ENCODE data around the gene PHLDA2.

PHLDA2 gene, protein sequence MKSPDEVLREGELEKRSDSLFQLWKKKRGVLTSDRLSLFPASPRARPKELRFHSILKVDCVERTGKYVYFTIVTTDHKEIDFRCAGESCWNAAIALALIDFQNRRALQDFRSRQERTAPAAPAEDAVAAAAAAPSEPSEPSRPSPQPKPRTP

DNA sequence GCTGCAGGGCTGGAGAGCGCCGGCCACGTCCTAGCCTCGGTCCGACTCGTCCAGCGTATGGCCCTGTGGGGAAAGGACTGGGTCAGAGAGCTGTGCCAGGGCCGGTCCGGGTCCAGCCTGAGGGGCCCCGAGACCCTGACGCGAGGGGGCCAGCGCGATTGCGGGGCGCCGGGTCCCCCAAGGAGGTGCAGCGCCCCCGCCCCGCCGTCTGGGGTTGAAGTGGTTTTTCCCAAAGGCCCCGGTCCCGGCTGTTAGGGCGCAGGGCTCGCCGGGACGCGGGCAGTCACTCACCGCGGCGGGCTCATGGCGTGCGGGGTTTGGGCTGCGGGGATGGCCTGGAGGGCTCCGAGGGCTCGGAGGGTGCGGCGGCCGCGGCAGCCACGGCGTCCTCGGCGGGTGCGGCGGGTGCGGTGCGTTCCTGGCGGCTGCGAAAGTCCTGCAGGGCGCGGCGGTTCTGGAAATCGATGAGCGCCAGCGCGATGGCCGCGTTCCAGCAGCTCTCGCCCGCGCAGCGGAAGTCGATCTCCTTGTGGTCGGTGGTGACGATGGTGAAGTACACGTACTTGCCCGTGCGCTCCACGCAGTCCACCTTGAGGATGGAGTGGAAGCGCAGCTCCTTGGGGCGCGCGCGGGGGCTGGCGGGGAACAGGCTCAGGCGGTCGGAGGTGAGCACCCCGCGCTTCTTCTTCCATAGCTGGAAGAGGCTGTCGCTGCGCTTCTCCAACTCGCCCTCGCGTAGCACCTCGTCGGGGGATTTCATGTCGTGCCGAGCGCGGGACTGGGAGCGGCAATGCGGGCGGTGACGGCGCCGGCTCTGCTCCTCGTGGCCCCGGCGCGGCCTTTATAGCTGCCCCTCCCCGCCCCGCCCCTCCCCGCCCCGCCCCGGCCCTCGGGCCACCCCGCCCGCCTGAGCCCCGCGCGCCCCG is at the start of gene PHLDA2:
PHLDA2 (minus strand) TSS at position 816 of the 926 bp plus-strand sequence; CDS start at position 760, 56 bp downstream.
- DNase-seq (ENCODE audit: low spot score): no peak

DNA sequence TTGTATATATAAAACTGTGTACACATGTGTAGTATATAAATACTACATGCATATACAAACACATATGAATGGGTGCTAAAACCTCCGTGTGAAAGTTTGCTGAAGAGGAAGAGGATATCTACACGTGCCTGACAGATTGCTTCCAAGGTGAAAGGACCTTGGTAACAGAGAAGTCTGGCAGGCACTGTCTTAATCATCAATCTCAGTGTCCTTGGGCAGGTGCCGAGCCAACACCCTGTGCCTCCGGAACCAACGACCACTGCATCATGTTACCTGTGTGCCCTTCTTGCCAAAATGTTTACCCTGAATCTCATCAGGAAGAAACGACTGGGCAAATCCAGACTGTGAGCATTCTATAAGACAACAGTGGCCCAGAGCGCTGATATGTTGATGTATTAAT is 47.9 kb upstream of the PHLDA2 start:
- DNase-seq (ENCODE audit: low spot score): no peak

DNA sequence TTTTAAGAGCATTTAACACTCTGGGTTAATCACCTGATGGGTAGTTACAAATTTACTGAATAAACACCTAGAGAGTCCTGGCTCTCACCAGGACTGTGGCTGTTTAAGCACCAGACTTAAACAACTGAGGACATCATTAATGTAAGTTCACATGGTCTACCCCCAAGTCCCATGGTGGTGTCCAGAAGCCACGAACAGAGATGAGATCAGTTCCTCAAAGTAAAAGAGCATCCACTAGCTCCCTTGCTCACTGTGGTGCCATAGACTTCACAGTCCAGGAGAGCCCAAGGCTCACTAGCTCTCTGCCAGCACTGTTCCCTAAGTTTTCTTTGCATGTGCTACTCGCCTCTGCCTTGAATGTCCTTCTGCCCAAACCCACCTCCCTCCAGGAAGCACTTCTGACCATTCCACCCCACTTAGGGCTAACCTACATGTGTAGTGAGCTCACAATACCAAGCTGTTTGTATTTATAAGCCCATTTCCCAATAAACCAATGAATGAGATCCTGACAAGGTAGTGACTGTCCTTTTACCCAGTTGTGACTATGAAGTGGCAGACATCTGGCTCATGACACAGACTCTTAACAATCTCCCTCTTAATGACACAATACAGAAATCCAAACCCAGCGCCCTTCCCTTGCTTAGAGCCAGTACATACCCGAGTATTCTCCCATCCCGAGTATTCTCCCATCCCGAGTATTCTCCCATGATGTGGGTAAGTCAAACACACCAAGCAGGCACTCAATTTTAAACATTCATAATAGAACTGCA is 47.3 kb upstream of the PHLDA2 start:
- DNase-seq (ENCODE audit: low spot score): no peak

DNA sequence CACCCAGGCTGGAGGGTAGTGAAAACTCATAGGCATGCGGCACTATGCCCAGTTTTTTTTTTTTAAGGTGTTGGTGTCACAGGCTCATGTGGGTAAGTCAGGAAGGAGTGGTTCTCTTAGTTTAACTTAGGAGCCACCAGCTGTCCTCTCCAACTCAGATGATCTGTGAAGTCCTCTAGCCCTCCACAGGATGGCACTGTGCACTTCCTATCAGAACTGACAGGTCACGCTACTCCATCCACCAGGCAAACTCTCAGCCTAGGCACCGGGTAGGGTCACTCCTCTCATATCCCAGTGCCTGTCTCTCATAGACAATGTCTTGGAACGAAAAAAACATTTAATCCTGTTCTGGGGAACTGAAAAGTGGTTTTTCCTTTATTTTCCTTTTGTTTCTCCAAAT is 46.4 kb upstream of the PHLDA2 start:
- DNase-seq (ENCODE audit: low spot score): no peak

DNA sequence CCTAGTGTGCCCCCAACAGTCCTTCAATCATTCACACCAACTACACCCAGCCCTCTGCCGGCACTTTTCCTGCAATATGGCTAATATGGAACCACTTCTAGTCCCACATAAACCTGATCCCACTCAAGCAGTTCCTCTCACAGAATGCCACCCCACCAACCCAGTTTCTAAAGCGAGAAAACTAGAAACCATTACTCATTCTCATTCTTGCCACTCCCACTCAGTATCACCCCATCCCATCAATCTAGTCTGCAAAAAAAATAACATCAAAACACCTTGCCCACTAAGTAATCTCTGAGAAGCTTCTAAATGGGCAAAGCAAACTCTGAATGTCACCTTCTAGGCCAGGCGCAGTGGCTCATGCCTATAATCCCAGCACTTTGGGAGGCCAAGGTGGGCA is 45.1 kb upstream of the PHLDA2 start:
- DNase-seq (ENCODE audit: low spot score): no peak

DNA sequence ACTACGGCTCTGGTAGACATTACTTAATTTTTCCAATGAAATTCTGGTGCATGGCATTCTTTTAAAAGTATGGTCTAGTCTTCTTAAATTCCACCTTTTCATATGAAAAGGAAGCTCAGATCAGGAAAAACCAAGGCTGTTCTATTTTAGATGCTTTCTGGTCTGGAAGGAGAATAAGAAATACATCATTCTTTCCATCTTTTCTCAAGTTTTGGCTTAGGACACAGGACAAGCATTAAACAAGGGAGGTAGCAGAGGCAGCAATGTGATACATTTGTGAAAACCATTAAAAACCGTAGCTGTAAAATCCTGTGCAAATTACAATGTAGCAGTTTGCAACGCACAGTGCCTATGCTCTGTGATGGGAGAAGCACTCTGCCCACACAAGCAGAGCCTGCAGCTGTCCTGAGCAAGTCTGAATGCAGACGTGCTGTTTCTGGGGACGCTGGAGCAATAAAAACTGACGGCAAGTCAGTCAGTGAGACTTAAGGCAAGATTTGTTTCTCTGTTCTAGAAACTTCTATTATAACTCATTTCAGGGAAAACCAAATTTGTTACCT is 39.2 kb upstream of the PHLDA2 start:
- DNase-seq (ENCODE audit: low spot score): no peak

DNA sequence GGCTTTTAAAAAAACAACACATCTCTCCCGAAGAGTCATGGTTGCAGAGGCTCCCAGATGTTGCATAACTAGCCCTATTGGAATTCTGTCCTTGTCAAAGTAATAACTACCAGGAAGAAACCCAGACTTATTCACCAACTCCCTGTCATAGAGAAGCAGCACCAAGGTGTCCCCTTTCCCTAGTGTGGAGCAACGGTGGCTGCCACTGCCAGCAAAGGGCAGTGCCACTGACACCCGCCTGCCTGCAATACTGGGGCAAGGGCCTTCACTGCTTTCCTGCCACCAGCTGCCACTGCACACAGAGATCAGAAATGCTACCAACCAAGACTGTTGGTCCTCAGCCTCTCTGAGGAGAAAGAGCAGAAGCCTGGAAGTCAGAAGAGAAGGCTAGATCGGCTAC is 35.6 kb upstream of the PHLDA2 start:
- DNase-seq (ENCODE audit: low spot score): no peak

DNA sequence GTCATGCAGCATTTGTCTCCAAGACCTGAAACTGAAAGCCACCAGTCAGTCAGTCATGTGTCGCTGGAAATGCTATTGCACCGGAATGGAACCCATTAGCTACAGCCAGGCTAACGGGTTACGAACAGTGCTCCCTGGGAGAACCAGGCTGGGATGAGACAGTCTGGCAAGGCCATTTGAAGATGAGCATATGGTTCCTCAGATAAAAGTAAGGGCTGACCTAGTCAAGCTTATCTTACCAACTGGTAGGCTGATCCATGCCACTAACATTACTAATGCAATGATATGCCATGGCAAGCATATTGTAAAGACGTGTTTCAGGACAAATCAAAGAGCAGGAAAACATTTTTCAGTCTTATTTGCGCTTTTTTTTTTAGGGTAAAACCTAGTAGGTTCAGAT is 34.5 kb upstream of the PHLDA2 start:
- DNase-seq (ENCODE audit: low spot score): no peak

DNA sequence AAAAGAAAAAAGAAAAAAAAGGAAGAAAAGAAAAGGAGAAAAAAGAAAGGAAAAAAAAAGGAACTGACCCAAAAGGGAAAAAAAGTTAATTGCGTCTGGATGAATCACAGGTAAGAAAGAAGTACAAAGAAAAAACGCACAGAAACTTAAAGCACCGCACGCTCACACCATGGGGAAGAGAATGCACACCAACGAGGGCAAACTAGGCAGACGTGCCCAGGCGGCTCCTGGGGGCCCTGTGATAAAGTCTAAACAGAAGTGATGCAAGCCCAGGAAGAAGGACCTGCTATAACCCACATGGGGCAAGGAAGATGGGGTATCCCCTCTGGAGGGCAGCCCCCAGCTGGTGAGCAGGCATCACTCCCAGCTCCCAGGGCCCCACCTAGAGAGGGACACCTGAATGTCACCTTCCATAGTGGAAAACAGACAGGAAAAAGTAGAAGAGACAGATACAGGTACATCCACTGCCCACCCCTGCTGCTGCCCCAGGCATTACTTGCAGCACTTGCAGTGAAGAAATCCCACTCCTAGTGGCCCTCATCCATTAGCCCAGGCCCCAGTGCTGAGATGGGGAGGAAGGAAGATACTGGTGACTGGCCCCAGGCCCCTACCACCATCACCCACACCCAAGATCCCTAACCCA is 34.0 kb upstream of the PHLDA2 start:
- no peak for DNase-seq (ENCODE audit: low spot score)

DNA sequence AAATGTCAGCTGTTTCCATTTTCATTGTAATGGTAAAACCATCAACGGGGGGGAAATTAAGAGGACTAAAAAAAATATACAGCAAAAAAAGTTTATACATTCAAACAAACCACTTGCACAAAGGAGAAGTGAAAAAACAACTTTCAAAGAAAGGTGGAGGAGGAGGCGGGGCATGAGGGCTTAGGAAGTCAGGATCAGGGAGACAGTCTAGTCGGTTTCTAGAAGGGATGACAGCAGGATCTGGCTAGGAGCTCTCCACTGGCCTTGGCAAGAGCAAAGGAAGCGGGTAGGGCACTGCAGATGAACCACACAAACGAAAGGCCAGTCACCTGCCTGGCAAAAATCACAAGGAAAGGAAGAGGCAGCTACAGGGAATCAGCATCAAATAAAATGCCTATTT is 31.9 kb upstream of the PHLDA2 start:
- no peak for DNase-seq (ENCODE audit: low spot score)

DNA sequence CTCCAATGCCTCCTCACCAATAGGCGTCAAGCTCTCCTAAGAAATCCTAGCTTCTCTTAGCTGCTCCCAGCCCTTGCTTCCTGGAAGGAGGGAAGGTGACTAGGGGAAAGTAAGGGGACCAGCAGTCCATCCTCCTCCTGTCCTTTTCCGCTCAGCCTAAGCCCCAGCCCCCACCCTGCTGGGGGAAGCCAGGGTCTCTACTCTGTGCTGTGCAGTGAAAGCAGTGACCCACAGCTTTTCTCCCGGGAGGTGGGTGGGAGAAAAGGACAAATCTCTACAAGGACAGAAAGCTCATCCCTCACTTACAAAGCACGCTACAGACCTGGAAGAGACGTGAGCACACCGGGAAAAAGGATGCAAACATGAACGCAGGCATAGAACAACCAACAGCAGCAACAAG is 30.9 kb upstream of the PHLDA2 start:
- DNase-seq (ENCODE audit: low spot score): no peak

DNA sequence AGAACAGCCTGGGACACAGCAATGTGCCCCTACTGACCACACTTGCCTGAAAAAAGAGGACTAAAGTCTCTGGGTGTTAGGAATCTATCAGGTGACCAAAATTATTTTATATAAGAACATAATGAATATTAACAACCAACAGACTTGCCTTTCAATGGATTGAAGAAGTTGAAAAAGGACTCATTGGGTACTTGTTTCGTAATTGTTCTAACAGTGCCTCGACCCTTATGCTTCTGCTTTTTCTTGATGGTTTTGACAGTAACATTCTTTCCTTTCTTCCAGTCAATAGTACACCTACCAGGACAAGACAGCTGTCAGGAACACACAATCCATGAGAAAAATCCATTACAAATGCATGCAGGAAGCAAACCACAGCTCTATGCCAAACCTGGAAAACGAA is 29.0 kb upstream of the PHLDA2 start:
- no peak for DNase-seq (ENCODE audit: low spot score)

DNA sequence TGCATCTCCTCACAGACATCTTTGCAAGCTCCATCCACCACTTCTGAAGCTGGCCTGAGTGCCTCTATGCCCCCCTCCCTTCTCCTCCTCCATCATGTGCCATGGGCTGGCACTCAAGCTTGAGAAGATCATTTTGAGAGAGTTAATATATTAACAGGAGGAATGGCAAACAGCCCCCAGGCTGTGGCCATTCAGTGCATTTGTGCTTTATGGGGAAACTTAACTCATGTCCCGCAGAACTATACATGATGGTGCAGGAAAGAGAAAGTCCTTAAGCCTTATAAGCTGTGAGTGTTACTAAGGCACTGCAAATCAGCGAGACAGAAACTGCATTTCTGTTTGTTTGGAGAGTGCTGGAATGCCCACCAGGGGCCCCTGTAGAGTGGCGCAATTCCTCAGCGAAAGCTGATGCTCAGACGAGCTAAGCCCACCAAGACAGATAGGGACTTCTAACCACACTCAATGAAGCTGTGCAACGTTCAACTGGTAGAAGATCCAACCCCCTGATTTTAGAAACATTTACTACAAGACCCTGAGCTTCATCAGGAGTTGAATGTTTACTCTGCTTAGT is 26.8 kb upstream of the PHLDA2 start:
- no peak for DNase-seq (ENCODE audit: low spot score)

DNA sequence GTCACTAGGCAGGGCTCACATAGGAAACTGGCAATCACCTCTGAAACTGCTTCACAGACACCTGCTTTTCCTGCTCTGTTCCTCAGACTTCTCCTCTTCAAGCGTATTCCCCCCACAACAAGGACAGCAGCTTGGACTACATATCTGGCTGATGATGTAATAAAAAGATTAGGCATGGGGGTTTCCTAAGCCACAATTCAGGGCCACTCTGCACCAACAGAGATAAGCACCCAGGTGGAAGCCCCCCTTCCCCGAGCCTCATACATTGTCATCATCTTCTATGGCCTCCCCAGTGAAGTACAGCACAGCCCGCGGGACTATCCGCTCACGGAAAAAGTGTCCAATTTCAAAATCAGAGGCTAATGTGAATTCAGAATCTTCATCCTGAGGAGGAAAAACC is 25.0 kb upstream of the PHLDA2 start:
- no peak for DNase-seq (ENCODE audit: low spot score)

DNA sequence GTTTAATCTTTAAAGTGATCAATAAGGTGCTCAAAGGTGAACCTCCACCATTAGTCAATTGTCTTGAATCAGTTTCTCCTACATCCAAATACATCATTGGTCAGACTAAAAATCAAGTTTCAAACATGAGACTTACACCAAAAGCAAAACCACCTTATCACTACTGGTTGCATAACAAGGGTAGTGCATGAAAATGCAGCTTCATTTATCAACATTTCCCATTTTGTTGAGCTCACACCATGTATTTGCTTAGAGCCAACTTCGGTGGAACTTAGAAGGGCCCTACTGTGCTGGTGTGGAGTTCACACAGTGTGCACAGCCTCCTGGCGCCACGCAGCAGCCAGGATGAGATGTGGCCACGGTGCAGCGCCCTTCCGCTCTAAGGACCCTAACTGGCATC is 23.1 kb upstream of the PHLDA2 start:
- DNase-seq (ENCODE audit: low spot score): no peak

DNA sequence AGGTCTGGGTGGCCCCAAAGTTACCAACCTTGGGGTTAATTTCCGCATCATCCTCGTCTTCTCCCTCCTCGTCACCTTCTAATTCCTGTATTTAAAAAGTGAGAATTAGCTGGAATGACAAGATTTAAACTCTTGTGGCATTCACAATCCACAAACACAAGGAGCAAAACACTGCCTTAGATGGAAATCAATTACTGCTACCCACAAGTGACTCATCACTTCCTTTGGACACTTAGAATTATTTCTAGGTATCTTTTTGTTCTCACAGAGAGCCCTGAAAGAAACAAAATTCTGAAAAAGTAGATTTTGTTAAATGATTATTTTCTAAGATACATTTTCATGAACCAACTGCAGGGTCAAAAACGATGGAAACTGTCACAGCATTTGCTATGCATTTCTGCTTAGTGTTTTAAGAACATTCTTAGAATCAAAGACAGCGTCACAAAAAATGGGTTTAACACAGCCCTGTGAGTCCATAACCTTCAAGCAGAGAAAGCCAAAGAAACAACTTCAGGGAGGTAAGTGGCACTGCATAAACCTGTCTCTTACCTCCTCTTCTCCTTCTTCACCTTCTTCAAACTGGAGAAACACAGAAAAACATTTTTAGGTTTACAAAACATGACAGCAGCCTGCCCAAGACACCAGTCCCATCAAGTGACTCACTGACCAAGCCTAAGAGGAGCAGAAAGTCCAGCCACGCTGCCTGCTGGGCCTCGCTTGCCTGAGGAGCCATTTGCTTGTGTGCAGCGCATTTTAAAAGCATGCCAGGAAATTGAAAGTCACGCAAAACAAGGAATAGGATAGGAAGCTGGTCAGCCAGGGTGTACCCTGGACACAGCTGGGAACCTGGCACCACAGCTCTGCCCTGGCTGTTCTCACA is 22.3 kb upstream of the PHLDA2 start:
- no peak for DNase-seq (ENCODE audit: low spot score)

DNA sequence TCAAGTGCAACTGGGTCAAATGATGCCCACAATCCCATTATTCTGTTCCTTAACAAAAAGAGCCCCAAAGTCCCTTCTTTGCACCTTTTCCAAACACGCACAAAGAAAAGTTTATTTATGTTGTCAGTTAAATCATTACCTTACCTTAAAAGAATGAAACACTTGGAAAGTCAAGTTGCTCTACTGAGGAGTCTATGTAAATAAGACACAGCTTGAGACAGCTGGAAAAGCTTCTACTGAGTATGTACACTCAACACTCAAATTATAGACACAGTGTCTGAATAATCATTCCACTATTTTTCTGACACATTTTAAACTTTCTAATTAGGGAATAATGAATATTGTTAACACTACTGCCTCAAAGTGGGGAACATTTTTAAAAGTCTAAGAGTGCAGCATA is 21.6 kb upstream of the PHLDA2 start:
- DNase-seq (ENCODE audit: low spot score): no peak

DNA sequence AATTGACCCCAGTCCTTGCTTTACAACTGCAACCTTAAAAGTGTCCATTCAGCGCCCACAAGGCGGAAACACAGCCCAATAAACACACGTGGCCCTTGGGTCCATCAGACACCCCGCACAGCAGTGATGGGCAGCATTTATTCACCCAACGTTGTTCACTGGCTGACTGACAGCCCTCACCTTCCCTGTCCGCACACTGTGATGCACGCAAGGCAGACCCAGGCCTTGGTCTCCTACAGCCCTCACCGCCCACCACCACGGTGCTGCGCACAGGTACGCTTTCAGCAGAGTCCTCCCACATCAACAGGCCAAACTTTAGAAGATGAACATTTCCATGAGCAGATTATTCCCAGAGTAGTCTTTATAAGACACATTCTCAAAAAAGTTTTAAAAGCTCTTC is 20.7 kb upstream of the PHLDA2 start:
- DNase-seq (ENCODE audit: low spot score): no peak

DNA sequence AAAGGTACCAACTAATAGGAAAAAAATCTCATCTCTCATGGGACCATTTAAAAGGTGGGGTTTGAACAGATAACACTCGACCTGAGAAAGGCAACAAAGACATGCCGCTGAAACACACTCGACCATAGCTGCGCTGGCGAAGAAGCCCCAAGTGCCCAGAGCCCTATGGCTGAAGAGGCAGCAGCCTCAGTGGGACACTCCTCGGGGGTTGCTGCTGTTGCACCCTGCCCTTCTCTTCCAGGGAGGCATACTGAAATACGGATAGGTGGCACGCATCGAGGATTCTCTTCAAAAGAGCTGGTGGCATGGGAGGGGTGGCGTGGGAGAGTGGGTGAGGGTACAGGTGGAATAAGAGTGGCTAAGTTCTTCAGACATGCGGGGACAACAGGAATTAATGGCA is 18.5 kb upstream of the PHLDA2 start:
- no peak for DNase-seq (ENCODE audit: low spot score)

DNA sequence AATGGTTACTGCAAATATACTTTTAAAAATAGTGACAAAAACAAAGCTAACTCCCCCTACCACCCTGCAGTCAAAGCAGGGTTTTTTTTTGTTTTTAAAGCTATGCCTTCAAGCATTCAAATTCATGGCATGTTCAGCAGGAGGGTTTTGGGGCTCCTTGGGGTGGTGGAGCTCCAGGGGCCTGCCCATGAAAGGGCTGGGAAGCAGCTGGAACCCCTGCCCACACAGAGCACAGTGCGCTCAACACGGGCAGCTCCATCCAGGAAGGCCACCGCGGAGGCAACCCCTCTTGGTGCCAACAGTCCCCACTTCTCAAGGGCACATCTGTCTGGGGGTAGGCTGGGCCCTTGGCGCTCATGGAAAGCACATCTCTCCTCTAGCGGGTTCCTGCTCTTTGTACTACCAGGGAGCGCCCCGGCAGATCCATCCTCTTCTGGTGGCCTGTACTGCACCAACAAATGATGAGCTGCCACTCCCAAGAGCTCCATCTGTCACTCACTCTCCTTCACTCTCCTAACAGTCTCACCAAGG is 16.6 kb upstream of the PHLDA2 start:
- DNase-seq (ENCODE audit: low spot score): no peak

Measured in ecto neural progenitor cell (in vitro differentiated cells).